Cerebellar nuclear complex (tissue), 1 donor: ENCODE measurements around the gene TRIP12.
"Not testable (repeated sequence)": the region's sequence is repeated elsewhere in the genome, so short reads cannot be mapped to it uniquely, and the experiment has no call there.

Experiments
- DNase-seq, 2 experiments: peaks; one replicate each; lab custom pipeline; 2025; lab: John Stamatoyannopoulos, UW

TRIP12 gene

GRCh38 chr2:229768235-229768634 lies 153.6 kb downstream of the TRIP12 start:
- DNase-seq: no peak

DNA sequence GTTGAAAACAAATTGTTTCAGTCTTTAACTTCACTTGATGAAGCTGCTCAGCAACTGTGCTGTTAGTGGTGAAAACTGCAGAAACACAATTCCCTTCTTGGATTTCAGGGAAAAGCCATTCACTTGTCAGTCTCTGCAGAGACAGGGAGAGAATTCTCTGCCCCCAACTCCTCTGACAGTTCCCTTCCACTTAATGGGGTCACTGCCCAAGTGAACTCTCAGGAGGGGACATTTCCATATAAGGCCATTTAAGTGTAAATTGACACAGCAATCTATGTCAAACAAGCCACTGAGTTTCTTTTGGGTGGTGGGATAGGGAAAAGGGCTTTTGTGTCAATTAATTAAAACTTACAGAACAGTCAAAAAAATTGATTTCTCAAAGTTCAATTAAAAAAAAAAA lies 156.1 kb downstream of the TRIP12 start:
- no peak for DNase-seq

DNA sequence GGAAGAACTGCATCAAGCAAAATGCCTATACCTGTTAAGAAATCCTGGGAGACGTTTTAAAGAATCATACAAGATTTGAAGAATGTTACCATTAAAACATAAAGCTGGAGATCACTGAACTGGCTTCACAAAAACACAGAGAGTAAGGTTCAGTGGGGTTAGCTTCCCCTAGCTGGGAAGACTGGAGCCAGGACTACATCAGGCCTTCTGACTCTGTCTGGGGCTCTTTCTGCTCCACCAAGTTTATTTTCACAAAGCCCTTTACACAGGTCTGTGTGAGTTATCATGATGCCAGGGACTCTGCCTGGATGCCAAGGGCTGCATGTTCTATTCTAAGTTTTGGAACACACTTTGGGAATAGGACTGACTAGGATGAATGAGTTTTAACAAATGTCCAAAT lies 160.1 kb downstream of the TRIP12 start:
- no peak for DNase-seq

- DNase-seq: not testable (repeated sequence)
Observed at GRCh38 chr2:229757462-229757861, 164.3 kb downstream of the TRIP12 start.

DNA sequence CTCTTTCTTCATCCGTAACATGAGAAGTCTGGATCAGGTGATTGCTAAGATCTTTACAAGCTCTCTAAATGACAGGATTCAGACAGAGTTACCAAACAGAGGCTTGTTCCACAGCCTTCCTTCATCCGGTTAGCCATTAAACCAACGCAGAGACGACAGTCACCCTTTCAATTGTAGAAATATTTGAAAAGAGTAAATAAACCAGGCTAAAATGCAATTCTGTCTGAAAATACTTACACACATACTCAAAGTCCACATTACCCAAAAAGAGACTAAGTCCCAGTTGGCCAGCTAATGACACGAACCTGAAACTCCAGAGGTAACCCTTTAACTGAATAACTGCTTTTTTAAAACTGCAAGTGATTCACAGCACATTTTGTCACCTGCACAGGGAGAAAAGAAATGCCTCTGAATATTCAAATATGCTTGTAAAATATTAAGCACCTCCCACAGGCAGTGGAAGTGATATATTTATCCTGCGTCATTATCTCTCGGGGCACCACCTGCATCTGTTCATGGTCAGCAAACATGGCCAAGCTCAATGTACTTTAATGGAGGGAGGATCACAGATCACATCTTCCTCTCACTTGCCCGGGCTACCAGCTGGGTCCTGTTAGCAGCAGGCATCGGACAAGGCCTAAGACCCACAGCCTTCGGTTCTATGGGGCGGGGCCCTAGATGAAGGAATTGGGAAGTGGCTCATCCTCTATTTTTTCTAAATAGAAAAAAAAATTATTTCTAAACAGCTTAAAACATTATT lies 168.7 kb downstream of the TRIP12 start:
- DNase-seq: no peak

- no peak for DNase-seq
Observed at GRCh38 chr2:229749779-229750178, 172.0 kb downstream of the TRIP12 start.

- DNase-seq: no peak
Observed at GRCh38 chr2:229748950-229749349, 172.9 kb downstream of the TRIP12 start.

DNA sequence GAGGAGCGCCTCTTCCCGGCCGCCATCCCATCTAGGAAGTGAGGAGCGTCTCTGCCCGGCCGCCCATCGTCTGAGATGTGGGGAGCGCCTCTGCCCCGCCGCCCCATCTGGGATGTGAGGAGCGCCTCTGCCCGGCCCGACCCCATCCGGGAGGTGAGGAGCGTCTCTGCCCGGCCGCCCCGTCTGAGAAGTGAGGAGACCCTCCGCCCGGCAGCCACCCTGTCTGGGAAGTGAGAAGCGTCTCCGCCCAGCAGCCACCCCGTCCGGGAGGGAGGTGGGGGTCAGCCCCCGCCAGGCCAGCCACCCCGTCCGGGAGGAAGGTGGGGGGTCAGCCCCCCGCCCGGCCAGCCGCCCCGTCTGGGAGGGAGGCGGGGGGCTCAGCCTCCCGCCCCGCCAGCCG lies 179.1 kb downstream of the TRIP12 start:
- DNase-seq: not testable (repeated sequence)

DNA sequence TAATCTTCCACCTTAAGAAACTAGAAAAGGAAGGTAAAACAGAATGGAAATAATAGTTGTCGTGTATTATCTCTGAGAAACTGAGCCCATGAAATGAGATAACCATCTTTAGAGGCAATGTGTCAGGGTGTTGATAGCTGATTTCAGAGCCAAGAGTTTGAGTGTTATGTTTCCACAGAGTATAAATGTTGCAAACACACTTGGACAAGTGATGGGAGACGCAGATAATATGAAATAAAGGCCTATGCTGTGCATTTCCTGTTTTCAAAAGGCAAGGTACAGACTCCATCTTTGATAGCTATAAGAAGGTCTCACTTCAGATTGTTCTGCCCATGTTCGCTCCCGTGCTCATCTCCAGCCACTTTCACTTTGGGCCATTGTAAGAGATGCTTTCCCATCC lies 181.5 kb downstream of the TRIP12 start:
- no peak for DNase-seq

GRCh38 chr2:229738024-229738625 lies 183.7 kb downstream of the TRIP12 start:
- no peak for DNase-seq

DNA sequence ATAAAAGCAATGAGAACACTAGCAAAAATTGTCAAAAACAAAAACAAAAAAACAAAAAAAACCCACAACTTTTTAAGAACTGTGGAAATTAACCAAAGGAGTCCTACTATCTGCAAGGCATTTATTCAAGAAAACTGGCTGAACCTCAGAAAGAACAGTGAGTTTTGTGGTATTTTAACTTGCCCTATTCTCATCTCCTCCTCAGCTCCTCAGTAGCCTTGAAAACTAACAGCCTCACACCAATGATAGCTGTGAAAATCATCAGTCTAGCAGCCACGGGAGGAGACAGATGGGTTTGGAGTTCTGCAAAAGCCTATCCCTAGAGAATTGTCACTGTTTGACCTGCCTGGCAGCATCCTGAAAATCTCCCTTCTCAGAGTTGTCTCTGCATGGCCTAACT lies 187.4 kb downstream of the TRIP12 start:
- no peak for DNase-seq

DNA sequence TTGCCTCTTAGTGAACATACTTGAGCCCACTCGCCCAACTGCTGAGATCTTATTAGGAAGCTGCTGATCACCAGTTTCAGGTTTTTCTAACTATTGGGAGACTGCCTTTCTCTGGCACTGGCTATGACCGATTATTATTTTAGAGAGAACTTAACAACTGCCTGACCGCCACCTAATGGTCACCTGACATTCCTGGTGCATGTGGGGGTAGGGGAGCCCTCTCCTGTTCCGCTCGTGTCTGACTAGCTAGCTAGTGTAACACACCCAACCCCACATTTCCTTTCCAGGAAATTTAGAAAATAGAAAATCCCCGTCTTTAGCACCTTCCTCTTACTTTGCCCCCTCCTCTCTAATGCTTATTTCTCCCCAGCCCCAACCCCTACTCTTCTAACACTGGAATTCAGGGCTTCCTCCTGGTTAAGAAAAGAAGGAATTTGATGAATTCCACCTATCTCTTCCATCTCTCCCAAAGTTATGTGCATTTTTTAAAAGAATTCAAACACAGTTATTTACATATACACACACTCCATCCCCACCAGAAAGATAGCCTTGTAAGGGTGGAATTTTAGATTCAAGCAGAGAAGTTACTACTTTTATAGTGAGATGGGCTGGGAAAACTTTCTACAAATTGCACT lies 188.1 kb downstream of the TRIP12 start:
- DNase-seq: no peak

- DNase-seq: no peak
Observed at GRCh38 chr2:229732897-229733296, 188.9 kb downstream of the TRIP12 start.

- DNase-seq: no peak
Observed at GRCh38 chr2:229731916-229732315, 189.9 kb downstream of the TRIP12 start.

DNA sequence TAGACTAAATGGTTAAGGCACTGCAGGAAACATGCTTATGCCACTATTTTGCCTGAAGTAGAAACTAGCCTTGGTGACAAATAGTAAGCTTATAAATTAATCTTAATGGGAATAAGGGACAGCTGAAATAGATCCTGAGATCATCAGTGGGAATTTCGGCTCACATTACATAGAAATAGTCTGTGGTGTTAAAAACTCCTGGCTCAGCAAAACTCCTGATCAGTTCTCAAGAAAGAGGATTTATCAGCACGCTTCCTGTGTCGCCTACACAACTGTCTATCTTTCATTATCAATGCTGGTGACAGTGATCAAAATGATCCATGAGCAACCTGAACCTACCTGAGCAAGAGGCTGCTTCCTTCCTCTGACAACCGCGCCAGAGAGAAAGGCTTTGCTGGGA lies 190.4 kb downstream of the TRIP12 start:
- no peak for DNase-seq

DNA sequence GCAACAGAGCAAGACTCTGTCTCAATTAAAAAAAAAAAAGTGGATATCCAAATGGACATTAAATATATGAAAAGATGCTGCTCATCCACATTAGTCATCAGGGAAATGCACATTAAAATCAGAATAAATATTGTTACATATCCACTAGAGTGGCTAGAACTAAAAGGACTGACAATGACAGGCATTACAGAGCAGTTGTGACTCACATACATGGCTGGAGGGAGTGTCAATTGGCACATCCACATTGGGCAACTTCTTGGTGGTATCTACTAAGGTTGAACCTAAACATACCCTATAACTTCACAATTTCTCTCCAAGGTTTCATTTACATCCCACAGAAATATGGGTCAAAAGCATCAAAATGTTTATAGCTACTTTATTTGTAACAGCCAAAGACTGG lies 193.4 kb downstream of the TRIP12 start:
- no peak for DNase-seq

- DNase-seq: no peak
Observed at GRCh38 chr2:229726643-229727042, 195.2 kb downstream of the TRIP12 start.

GRCh38 chr2:229725716-229726574 lies 195.9 kb downstream of the TRIP12 start:
- no peak for DNase-seq

- not testable (repeated sequence) for DNase-seq
Observed at GRCh38 chr2:229723192-229723591, 198.6 kb downstream of the TRIP12 start.

- no peak for DNase-seq
Observed at GRCh38 chr2:229719926-229720647, 201.7 kb downstream of the TRIP12 start.

GRCh38 chr2:229718057-229718456 lies 203.8 kb downstream of the TRIP12 start:
- no peak for DNase-seq
